ENCODE data around the gene DNAJA4.

DNAJA4 gene

GRCh38 chr15:78322243-78322642 lies 57.9 kb downstream of the DNAJA4 start:
- Histone ChIP-seq H3K4me3 (ENCODE audit: low read length) (no peak overlapping the region), H3K9me3 (ENCODE audit: control insufficient read depth, low read length) (no peaks in the 10 kb centered on the region), H3K4me1 (ENCODE audit: control insufficient read depth, insufficient read depth, low read length) (peaks cover 1% of the 10 kb centered on the region), H3K27me3 (ENCODE audit: control insufficient read depth, insufficient read depth, low read length) (no peaks in the 10 kb centered on the region), H3K9ac (ENCODE audit: low read length) (no peak overlapping the region), H3K36me3 (ENCODE audit: control insufficient read depth, insufficient read depth, low read length) (no peaks in the 10 kb centered on the region)

GRCh38 chr15:78322724-78323521 lies 58.6 kb downstream of the DNAJA4 start:
- Histone ChIP-seq H3K36me3 (ENCODE audit: control insufficient read depth, insufficient read depth, low read length) (no peaks in the 10 kb centered on the region), H3K4me3 (ENCODE audit: low read length) (no peak overlapping the region), H3K9ac (ENCODE audit: low read length) (no peak overlapping the region), H3K4me1 (ENCODE audit: control insufficient read depth, insufficient read depth, low read length) (no peaks in the 10 kb centered on the region), H3K27me3 (ENCODE audit: control insufficient read depth, insufficient read depth, low read length) (no peaks in the 10 kb centered on the region), H3K9me3 (ENCODE audit: control insufficient read depth, low read length) (no peaks in the 10 kb centered on the region)

GRCh38 chr15:78323693-78324092 lies 59.3 kb downstream of the DNAJA4 start:
- Histone ChIP-seq H3K4me3 (ENCODE audit: low read length) (no peak overlapping the region), H3K9me3 (ENCODE audit: control insufficient read depth, low read length) (no peaks in the 10 kb centered on the region), H3K4me1 (ENCODE audit: control insufficient read depth, insufficient read depth, low read length) (no peaks in the 10 kb centered on the region), H3K27me3 (ENCODE audit: control insufficient read depth, insufficient read depth, low read length) (no peaks in the 10 kb centered on the region), H3K9ac (ENCODE audit: low read length) (no peak overlapping the region), H3K36me3 (ENCODE audit: control insufficient read depth, insufficient read depth, low read length) (no peaks in the 10 kb centered on the region)

GRCh38 chr15:78324144-78324543 lies 59.8 kb downstream of the DNAJA4 start:
- Histone ChIP-seq H3K9me3 (ENCODE audit: control insufficient read depth, low read length) (no peaks in the 10 kb centered on the region), H3K4me1 (ENCODE audit: control insufficient read depth, insufficient read depth, low read length) (no peaks in the 10 kb centered on the region), H3K27me3 (ENCODE audit: control insufficient read depth, insufficient read depth, low read length) (no peaks in the 10 kb centered on the region), H3K9ac (ENCODE audit: low read length) (no peak overlapping the region), H3K4me3 (ENCODE audit: low read length) (no peak overlapping the region), H3K36me3 (ENCODE audit: control insufficient read depth, insufficient read depth, low read length) (no peaks in the 10 kb centered on the region)

- Histone ChIP-seq H3K36me3 (ENCODE audit: control insufficient read depth, insufficient read depth, low read length) (no peaks in the 10 kb centered on the region), H3K27me3 (ENCODE audit: control insufficient read depth, insufficient read depth, low read length) (no peaks in the 10 kb centered on the region), H3K4me3 (ENCODE audit: low read length) (no peak overlapping the region), H3K4me1 (ENCODE audit: control insufficient read depth, insufficient read depth, low read length) (no peaks in the 10 kb centered on the region), H3K9ac (ENCODE audit: low read length) (no peak overlapping the region), H3K9me3 (ENCODE audit: control insufficient read depth, low read length) (no peaks in the 10 kb centered on the region)
Measured at GRCh38 chr15:78325092-78325843, 60.9 kb downstream of the DNAJA4 start.

GRCh38 chr15:78327466-78327865 lies 63.1 kb downstream of the DNAJA4 start:
- no peaks in the 10 kb centered on the region for H3K9me3 ChIP-seq (ENCODE audit: control insufficient read depth, low read length)
- no peak overlapping the region for H3K9ac ChIP-seq (ENCODE audit: low read length)
- no peaks in the 10 kb centered on the region for H3K4me1 ChIP-seq (ENCODE audit: control insufficient read depth, insufficient read depth, low read length)
- H3K36me3 ChIP-seq (ENCODE audit: control insufficient read depth, insufficient read depth, low read length): no peaks in the 10 kb centered on the region
- H3K4me3 ChIP-seq (ENCODE audit: low read length): no peak overlapping the region
- no peaks in the 10 kb centered on the region for H3K27me3 ChIP-seq (ENCODE audit: control insufficient read depth, insufficient read depth, low read length)

- H3K36me3 ChIP-seq (ENCODE audit: control insufficient read depth, insufficient read depth, low read length): no peaks in the 10 kb centered on the region
- no peak overlapping the region for H3K9ac ChIP-seq (ENCODE audit: low read length)
- H3K9me3 ChIP-seq (ENCODE audit: control insufficient read depth, low read length): no peaks in the 10 kb centered on the region
- no peaks in the 10 kb centered on the region for H3K4me1 ChIP-seq (ENCODE audit: control insufficient read depth, insufficient read depth, low read length)
- H3K4me3 ChIP-seq (ENCODE audit: low read length): no peak overlapping the region
- no peaks in the 10 kb centered on the region for H3K27me3 ChIP-seq (ENCODE audit: control insufficient read depth, insufficient read depth, low read length)
Measured at GRCh38 chr15:78329625-78330024, 65.3 kb downstream of the DNAJA4 start.
